Smooth muscle cell (in vitro differentiated cells): ENCODE data around the gene ZBTB18. TPM values are rescaled to one million over a fixed set of nuclear protein-coding genes. Genes with fewer than 3 reads are reported as not detected.

Experiments
- DNase-seq: peaks from one replicate; lab custom pipeline; 2025; ENCODE audit not compliant: unreplicated experiment; lab: John Stamatoyannopoulos, UW
- H2AFZ ChIP-seq: fragments of 200-600 bp; sonication (generic); 2 replicates; pipeline ENCODE4 v1.6.0; 2016; ENCODE audit warnings: antibody characterized with exemption, low read depth, mild to moderate bottlenecking
- H3F3A ChIP-seq: fragments of 200-600 bp; sonication (generic); 2 replicates; pipeline ENCODE4 v1.6.0; 2017; ENCODE audit warnings: antibody characterized with exemption, low read depth
- H3K27ac ChIP-seq: fragments of 200-600 bp; sonication (generic); 2 replicates; pipeline ENCODE4 v1.5.1; 2016; ENCODE audit warnings: low read depth, mild to moderate bottlenecking
- H3K27me3 ChIP-seq: fragments of 200-600 bp; sonication (generic); 2 replicates; pipeline ENCODE4 v1.6.1; 2016; ENCODE audit warnings: low read depth, mild to moderate bottlenecking
- H3K36me3 ChIP-seq: fragments of 200-600 bp; sonication (generic); 2 replicates; pipeline ENCODE4 v1.5.1; 2016; ENCODE audit warnings: low read depth
- H3K4me1 ChIP-seq: fragments of 200-600 bp; sonication (generic); 2 replicates; pipeline ENCODE4 v1.5.1; 2016; ENCODE audit warnings: low read depth
- H3K4me2 ChIP-seq: fragments of 200-600 bp; sonication (generic); 2 replicates; pipeline ENCODE4 v1.6.0; 2016; ENCODE audit warnings: mild to moderate bottlenecking
- H3K4me3 ChIP-seq: fragments of 200-600 bp; sonication (generic); 2 replicates; pipeline ENCODE4 v1.5.1; 2016; ENCODE audit warnings: mild to moderate bottlenecking
- H3K79me2 ChIP-seq: fragments of 200-600 bp; sonication (generic); 2 replicates; pipeline ENCODE4 v1.6.0; 2016; ENCODE audit warnings: low read depth, mild to moderate bottlenecking
- H3K9ac ChIP-seq: fragments of 200-600 bp; sonication (generic); 2 replicates; pipeline ENCODE4 v1.6.0; 2016; ENCODE audit warnings: low read depth
- H3K9me3 ChIP-seq: fragments of 200-600 bp; sonication (generic); replicated peaks from 2 replicates; pipeline ENCODE4 v1.5.1; 2016; ENCODE audit warnings: low read depth
- H4K20me1 ChIP-seq: fragments of 200-600 bp; sonication (generic); 2 replicates; pipeline ENCODE4 v1.6.0; 2016; ENCODE audit warnings: low read depth
- WGBS: methylation state at CpG from one replicate; pipeline ENCODE4 v1.1.7; 2016; ENCODE audit warnings: low lambda C conversion rate; 5-methylcytosine and 5-hydroxymethylcytosine counted together
- polyA plus RNA-seq: library from polyadenylated mRNA; unstranded; fragments of >200 nt; fragmentation: Nextera tagmentation; extraction: Ambion mirVana; gene quantifications from 2 replicates; pipeline ENCODE4 v1.2.1, GENCODE V29; 2016
- total RNA-seq: library from RNA; depleted of rRNA; stranded (reverse); fragments of >200 nt; gene quantifications from 2 replicates; pipeline ENCODE4 v1.2.3, GENCODE V29; 2014
- TF ChIP-seq, protein P1 (sequence below): fragments of 200-600 bp; sonication (generic); IDR thresholded peaks from 2 replicates; pipeline ENCODE4 v1.5.1; 2017; ENCODE audit warnings: borderline replicate concordance, mild to moderate bottlenecking, antibody characterized with exemption; ENCODE audit not compliant: insufficient read depth, poor library complexity, severe bottlenecking

The ZBTB18 gene
- total and polyA plus RNA-seq, 2 experiments from 2014 or later = 0.29 to 4.6 TPM

- H3F3A ChIP-seq = peaks cover 10% of the 10 kb centered on the region
- no peak overlapping the region for H3K9ac ChIP-seq
- no peak overlapping the region for H3K4me2 ChIP-seq
- 98% methylated on average over 17 of the region's 17 CpGs for WGBS
- peaks cover 54% of the 10 kb centered on the region for H4K20me1 ChIP-seq
- H3K27ac ChIP-seq = no peak overlapping the region
- no peak overlapping the region for H3K4me3 ChIP-seq
- H2AFZ ChIP-seq = no peak overlapping the region
- no peaks in the 10 kb centered on the region for H3K27me3 ChIP-seq
- H3K4me1 ChIP-seq = peaks cover 50% of the 10 kb centered on the region
- H3K36me3 ChIP-seq = no peaks in the 10 kb centered on the region
- H3K9me3 ChIP-seq = no peaks in the 10 kb centered on the region
- TF ChIP-seq, protein P1, sequence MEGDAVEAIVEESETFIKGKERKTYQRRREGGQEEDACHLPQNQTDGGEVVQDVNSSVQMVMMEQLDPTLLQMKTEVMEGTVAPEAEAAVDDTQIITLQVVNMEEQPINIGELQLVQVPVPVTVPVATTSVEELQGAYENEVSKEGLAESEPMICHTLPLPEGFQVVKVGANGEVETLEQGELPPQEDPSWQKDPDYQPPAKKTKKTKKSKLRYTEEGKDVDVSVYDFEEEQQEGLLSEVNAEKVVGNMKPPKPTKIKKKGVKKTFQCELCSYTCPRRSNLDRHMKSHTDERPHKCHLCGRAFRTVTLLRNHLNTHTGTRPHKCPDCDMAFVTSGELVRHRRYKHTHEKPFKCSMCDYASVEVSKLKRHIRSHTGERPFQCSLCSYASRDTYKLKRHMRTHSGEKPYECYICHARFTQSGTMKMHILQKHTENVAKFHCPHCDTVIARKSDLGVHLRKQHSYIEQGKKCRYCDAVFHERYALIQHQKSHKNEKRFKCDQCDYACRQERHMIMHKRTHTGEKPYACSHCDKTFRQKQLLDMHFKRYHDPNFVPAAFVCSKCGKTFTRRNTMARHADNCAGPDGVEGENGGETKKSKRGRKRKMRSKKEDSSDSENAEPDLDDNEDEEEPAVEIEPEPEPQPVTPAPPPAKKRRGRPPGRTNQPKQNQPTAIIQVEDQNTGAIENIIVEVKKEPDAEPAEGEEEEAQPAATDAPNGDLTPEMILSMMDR = no peak
- DNase-seq = no peak
- peaks cover 27% of the 10 kb centered on the region for H3K79me2 ChIP-seq
Measured at GRCh38 chr1:244054247-244054923, 3.3 kb downstream of the ZBTB18 start.

DNA sequence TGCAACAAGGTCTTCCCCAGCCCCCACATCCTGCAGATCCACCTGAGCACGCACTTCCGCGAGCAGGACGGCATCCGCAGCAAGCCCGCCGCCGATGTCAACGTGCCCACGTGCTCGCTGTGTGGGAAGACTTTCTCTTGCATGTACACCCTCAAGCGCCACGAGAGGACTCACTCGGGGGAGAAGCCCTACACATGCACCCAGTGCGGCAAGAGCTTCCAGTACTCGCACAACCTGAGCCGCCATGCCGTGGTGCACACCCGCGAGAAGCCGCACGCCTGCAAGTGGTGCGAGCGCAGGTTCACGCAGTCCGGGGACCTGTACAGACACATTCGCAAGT is 3.8 kb downstream of the ZBTB18 start:
- Histone ChIP-seq H3K4me2 (no peak overlapping the region), H3K9me3 (no peaks in the 10 kb centered on the region), H2AFZ (no peak overlapping the region), H3K4me1 (peaks cover 50% of the 10 kb centered on the region), H3K36me3 (no peaks in the 10 kb centered on the region), H3K79me2 (peaks cover 23% of the 10 kb centered on the region), H3K27ac (no peak overlapping the region), H3F3A (peaks cover 10% of the 10 kb centered on the region), H4K20me1 (peaks cover 49% of the 10 kb centered on the region), H3K9ac (no peak overlapping the region), H3K27me3 (no peaks in the 10 kb centered on the region), H3K4me3 (no peak overlapping the region)
- WGBS = 98% methylated on average over 27 of the region's 27 CpGs
- TF ChIP-seq, protein P1 = no peak
- no peak for DNase-seq

GRCh38 chr1:244056577-244056976 is 5.5 kb downstream of the ZBTB18 start:
- 36% methylated on average over 6 of the region's 6 CpGs for WGBS
- Histone ChIP-seq H3K9ac (no peak overlapping the region), H3K79me2 (peaks cover 19% of the 10 kb centered on the region), H3K27me3 (no peaks in the 10 kb centered on the region), H3F3A (peaks cover 2% of the 10 kb centered on the region), H3K9me3 (no peaks in the 10 kb centered on the region), H3K36me3 (no peaks in the 10 kb centered on the region), H3K4me1 (peaks cover 38% of the 10 kb centered on the region), H3K27ac (no peak overlapping the region), H3K4me2 (no peak overlapping the region), H4K20me1 (peaks cover 32% of the 10 kb centered on the region), H2AFZ (no peak overlapping the region), H3K4me3 (no peak overlapping the region)
- TF ChIP-seq, protein P1 = no peak
- no peak for DNase-seq
